Measurements from ENCODE around the gene TACR2.
A peak's percentile ranks its signal among the peaks of the same experiment; 100 is the strongest.

Gene TACR2

DNA sequence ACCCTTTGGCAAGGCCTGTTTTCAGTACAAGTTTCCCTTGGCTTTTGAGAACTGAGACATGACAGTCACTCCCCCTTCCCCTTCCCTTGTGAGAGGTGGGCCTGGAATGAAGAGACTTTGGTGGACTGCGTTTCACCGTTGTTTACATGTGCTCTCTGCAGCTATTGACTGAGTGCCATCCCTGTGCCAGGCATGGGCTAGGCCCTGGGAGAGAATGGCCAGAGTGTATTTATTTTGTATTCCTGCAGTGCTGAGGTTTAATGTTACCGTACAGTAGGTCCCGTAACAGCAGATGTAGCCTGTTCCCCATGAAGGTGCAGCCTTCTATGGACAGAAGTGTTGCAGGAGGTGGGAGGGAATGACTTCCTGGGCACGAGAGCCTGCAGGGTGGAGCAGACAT is 50.0 kb downstream of the TACR2 start:
- DNase-seq = no peak

DNA sequence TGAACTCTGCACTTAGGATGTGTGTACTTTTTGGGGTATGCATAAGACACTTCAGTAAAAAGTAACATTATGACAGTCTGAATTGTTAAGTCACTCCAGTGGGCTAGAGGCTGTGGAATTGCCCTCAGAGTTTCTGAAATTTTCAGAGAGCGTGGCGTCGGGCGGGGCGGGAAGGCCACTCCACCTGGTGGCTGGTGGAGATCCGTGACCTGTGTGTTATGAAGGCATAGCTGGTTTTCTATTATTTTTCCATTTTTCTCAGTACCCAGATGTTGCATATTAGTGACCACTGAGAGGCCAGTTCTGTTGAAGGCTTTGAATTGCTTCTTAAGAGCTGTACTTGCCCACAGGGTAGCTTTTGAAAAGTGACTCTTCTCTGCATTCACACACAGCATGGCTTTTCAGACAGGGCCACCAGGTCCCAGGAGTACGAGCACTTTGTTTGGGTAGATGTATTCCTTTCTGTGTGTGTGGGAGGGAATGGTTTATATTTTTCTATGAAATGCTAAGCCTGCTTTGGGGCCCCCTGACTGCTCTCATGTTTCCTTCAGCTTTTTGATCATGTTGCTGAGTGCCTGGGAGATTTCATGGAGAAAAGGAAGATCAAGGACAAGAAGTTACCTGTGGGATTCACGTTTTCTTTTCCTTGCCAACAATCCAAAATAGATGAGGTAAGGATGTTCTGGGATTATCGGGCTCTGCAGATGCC is 52.3 kb downstream of the TACR2 start:
- DNase-seq = no peak

DNA sequence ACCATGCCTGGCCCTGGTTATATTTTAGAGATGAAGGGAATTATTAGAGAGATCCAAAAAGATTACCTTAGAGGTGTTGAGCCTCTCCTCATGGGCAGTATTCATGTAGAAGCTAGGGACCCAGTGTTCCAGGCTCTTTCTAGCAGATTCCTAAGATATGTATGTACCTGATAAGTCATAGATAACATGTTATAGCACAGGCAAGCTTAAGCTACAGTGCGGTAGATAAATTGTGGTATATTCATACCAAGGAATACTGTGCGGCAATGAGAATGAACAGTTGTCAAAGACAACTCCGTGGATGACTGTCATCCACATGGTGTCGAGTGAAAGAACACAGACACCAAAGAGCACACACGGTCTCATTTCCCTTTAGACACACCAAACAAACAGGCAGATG is 53.1 kb downstream of the TACR2 start:
- DNase-seq = no peak

DNA sequence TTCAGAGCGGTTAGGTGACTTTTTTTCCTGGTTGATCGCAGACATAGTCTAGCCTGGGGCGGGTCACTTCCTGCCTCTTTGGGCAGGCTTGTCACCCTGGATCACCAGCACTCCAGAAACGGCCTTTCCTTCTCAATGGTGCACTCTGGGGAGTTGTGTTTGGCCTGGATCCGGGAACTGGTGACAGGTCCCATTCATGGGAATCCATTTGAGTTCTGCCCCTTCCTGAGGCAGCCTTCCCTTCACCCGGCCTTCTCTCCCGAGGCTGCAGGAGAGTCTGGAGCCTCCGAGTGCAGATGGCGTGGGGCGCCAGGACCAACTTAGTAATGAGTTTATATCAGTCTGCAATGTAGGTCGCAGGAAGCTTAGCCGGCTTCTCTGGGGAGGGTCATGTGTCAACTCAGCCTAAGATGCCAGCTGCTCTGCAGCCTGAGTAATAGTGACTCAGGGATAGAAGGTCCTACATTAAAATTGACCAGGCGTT is 54.2 kb downstream of the TACR2 start:
- no peak for DNase-seq

DNA sequence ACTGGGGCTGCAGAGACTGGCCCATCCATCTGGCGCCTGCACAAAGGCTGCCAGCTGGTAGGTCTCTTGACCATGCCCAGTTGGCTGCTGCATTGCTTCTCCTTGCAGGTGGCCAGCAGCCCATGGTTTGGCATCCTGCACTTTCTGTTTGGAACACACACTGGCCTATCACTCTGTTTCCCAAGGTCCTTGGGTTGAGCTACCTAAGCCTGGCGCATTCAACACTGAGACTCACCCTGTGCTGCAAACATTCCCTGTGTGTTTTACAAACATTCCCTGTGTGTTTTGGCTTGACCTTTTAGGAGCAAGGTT is 55.5 kb downstream of the TACR2 start:
- no peak for DNase-seq

DNA sequence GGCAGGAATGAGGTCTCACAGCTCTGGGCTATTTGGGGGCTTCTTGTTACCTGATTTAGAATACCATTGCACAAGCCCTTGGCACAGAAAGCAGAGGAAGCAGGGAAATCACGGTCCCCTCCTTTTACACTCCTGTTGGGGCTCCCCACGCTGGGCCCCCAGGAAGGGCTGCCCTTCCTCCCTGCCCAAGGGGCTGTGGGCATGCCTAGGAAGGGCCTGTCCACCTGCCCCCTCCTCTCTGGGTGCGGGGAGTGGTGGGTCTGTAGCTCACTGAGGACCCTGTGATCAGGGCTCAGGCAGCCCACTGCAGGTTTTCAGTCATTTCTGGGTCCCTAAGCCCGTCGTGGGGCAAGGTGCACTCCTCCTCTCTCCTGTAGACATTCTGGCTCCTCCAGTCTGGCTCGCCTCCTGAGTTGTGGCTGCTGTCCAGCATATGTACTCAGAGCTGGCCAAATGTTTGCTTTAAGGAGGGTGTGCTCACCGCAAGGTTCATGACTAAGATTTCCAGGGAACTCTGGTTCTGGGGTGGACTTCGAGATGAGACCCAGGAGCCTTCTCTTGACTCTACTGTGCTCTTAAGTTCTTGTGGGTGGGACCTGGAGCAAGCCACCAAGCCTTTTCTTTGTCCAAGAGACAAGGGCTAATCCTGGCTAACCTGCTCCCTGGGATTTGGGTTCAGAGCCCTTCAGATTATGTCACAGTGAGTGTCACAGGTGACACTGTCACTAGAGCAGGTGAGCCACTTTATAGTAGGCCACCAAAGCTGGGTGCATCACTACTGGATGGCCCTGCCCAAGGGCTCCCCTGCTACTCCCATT is 56.0 kb downstream of the TACR2 start:
- peak; percentile 20 for DNase-seq

DNA sequence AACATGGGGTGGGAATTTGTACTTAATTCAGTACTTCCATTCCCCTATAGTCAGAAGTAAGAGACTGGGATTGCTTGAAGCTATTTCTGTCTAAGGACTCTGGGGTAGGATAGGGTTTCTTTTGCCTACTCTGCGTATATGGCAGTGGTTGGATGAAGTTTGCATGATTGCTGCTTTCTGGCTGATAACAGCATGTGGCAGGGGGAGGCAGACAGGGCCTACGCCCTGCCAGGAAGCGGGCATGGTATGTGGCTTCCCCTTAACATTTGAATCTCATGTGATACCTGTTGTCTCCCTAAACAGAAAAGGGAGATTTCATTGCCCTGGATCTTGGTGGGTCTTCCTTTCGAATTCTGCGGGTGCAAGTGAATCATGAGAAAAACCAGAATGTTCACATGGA is 57.1 kb downstream of the TACR2 start:
- no peak for DNase-seq

DNA sequence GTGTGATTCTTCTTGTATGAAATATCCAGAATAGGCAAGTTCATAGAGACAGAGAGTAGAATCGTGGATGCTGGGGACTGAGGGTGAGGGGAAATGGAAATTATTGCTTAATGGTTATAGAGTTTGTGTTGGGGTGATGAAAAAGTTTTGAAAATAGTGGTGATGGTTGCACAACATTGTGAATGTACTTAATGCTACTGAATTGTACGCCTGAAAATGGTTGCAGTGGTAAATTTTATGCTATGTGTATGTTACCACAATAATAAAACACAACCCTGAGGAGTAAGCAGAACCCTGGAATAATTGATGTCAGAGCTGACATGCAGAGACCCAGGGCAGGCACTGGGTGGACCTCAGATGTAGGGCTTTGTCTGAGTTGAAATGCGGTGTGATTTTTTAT is 57.6 kb downstream of the TACR2 start:
- no peak for DNase-seq

DNA sequence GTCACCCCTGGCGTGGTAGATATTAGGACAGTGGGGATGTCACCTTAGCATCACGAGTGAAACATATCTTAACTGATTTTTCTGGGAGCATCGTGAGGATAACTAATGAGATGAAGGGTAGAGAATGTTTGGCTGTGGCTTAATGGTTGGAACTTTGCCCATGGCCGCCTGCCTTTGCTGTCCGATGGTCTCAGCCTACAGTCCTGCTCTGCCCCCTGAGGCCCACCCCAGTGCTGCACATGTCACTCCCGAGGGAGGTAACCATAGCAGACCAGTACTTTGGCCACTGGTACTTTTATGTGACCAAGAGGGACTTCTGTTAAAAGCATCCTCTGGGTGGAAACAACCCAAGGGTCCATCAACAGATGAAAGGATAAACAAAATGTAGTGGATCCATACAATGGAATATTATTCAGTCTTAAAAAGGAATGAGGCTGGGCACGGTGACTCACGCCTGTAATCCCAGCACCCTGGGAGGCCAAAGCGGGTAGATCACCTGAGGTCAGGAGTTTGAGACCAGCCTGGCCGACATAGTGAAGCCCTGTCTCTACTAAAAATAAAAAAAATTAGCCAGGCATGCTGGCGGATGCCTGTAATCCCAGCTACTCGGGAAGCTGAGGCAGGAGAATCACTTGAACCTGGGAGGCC is 58.4 kb downstream of the TACR2 start:
- no peak for DNase-seq

DNA sequence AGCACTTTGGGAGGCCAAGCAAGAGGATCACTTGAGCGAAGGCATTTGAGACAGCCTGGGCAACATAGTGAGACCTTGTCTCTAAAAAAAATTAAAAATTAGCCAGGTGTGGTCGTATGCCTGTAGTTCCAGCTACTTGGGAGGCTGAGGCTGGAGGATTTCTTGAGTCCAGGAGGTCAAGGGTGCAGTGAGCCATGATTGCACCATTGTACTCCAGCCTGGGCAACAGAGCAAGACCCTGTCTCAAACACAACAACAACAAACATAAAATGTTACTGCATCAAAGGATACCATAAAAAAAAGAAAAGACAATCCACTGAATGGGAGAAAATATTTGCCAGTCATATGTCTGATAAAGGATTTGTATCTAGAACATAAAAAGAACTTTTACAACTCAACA is 60.5 kb downstream of the TACR2 start:
- DNase-seq = no peak

DNA sequence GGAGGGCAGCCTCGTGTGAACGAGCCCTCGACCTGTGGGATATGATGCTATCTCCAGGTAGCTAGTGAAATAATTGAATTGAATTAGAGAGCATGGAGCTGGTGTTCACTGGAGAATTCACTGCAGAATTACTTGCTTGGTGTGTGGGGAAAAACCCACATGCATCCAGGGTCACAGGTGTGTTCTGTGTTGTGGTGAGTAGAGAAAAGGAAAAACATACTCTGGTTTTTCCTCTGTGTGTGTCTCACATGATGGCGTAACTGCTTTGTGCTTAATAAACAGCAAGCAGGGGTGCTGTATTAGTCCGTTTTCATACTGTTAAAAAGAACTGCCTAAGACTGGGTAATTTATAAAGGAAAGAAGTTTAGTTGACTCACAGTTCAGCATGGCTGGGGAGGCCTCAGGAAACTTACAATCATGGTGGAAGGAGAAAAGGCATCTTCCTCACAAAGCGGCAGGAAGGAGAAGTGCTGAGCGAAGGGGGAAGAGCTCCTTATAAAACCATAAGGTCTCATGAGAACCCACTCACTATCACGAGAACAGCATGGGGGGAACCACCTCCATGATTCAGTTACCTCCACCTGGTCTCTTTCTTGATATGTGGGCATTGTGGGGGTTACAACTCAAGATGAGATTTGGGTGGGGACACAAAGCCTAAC is 62.6 kb downstream of the TACR2 start:
- no peak for DNase-seq

Data from COR-L47 (cell line).